A549 treated with CORT108297 at 1 μM for 4 hours (cell line): ENCODE measurements around the gene CELF4. TPM values are rescaled to one million over a fixed set of nuclear protein-coding genes. Genes with fewer than 3 reads are reported as not detected.

Experiments
- total RNA-seq: library from RNA; stranded (reverse); fragments of 200-300 nt; extraction: Qiagen RNA extraction; gene quantifications from 5 replicates; pipeline ENCODE4 v1.2.3, GENCODE V29; 2022

The CELF4 gene
- 0.06 to 0.10 TPM in 2 of 5 replicates, not detected in the others for total RNA-seq

DNA sequence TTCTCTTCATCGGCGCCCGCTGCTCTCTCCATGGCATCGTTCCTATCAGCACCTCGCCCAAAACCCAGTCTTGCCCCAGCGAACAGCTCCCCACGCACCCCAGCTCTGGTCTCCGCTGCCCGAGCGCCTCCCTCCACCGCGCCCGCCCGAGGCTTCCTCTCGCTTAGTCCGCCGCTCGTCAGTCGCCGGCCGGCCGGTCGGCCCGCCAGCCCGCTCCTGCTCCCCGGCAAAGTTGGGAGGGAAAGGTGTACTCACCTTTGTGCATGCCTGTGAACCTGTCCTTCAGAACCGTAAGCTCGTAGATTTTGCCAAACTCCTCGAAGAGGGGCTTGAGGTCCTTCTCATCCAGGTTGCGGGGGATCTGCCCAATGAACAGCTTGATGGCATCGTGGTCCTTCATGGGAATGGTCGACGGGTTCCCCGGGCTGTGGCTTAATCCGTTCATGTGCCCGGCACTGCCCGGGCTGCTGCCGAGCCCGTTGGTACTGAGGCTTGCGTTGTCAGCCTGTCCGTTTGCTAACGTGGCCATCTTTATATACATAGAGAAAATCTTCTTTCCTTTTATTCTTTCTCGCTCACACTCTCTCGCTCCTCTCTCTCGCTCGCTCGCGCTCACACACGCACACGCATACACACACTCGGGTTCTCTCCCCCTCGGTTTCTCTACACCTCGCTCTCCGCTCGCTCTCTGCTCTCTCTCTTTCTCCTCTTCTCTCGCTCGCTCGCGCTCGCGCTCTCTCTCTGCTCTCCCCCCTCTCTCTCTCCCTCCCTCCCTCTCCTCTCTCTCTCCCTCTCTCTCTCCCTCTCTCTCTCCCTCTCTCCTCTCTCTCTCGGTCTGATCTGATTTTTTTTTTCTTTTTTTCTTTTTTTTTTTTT, at the start of gene CELF4:
TSS of gene CELF4 (minus strand) at position 698 of the 876 bp plus-strand sequence.

